Right lobe of liver (tissue), 4 donors: ENCODE measurements around the gene RSPO1.

Source experiments
- POLR2A ChIP-seq: fragments of 450-650 bp; IDR thresholded peaks from one replicate; pipeline ENCODE4 v1.6.1; 2017; ENCODE audit warnings: antibody characterized with exemption, mild to moderate bottlenecking
- TF ChIP-seq, protein P1 (sequence below), 4 donors: fragments of 200-600 bp in 3 of 4; fragments of 450-650 bp in 1 of 4; IDR thresholded peaks; one replicate each; pipeline versions ENCODE4 v1.5.1 to v1.8.0; 2016 to 2022; ENCODE audit warnings: antibody characterized with exemption in 4 of 4, mild to moderate bottlenecking in 2 of 4
- donor health status: DM: no; HTN: no; CAD: no.
- donor health status: DM: no; HTN: no; CAD: no.
- donor health status: DM: no; HTN: yes; CAD: no.

DNA sequence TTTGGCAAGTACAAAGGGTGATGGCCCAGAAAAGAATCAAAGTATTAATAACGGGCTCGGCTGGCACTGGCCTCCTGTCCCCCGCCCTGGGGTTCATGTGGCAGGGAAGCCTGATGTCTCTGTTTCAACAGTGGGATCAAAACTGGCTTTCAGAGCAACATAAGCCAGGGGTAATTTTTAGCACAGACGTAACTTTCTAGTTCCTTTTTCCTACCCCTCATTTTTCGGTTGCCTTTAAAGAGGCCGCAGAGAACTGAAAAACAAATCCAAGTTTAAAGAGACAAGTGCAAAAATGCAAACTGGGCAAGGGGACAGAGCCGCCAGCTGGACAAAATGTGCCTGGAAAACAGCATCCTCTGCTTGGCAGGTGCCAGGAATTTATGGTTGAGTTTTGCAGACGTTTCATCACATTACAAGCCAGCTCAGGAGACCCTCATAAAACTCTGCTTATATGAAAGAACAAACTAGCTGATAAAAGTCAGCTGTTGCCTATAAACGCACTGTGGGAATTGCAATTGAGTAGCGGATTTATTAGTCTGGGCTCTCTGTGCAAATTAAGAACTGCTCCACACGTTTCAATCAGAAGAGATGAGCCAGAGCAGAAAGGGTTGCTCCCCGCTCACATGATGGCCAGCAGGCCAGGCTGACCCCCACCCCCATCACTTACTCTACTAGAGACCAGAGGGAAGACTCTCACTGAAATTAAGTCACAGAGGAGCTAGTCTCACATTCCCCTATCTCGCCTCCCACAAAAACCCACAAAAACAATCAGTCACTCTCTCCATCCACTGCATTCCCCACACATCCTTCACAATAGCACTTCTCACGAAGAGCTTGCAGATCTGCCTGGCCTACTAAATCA is 41.8 kb upstream of the RSPO1 start:
- TF ChIP-seq, protein P1, sequence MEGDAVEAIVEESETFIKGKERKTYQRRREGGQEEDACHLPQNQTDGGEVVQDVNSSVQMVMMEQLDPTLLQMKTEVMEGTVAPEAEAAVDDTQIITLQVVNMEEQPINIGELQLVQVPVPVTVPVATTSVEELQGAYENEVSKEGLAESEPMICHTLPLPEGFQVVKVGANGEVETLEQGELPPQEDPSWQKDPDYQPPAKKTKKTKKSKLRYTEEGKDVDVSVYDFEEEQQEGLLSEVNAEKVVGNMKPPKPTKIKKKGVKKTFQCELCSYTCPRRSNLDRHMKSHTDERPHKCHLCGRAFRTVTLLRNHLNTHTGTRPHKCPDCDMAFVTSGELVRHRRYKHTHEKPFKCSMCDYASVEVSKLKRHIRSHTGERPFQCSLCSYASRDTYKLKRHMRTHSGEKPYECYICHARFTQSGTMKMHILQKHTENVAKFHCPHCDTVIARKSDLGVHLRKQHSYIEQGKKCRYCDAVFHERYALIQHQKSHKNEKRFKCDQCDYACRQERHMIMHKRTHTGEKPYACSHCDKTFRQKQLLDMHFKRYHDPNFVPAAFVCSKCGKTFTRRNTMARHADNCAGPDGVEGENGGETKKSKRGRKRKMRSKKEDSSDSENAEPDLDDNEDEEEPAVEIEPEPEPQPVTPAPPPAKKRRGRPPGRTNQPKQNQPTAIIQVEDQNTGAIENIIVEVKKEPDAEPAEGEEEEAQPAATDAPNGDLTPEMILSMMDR (IDR thresholded peaks at IDR 0.05): no peak
- no peak for TF ChIP-seq POLR2A
